ENCODE measurements around the gene TBC1D25. TPM values are rescaled to one million over a fixed set of nuclear protein-coding genes. Genes with fewer than 3 reads are reported as not detected.

Gene TBC1D25
- total RNA-seq, 2 donors from 2014 or later = 8.1 to 11.6 TPM

DNA sequence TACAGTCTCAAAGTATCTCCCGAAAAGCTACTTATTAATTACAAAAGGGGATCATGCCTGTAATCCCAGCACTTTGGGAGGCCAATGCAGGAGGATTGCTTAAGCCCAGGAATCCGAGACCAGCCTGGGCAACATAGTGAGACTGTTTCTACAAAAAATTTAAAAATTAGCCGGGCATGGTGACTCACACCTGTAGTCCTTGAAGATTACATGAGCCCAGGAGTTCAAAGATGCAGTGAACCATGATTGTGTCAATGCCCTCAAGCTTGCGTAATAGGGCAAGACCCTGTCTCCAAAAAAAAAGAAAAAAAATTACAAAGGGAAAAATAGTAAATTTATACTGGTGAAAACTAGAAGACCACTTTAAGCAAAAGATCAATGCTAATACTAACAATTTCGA, 34.0 kb upstream of the TBC1D25 start:
- Histone ChIP-seq H3K9me3 (no peaks in the 10 kb centered on the region), H3K27ac (no peak overlapping the region), H3K27me3 (no peaks in the 10 kb centered on the region), H3K9ac (ENCODE audit: low read depth in 2 of 2, low read length in 2 of 2) (no peak overlapping the region), H3K4me1 (no peaks in the 10 kb centered on the region), H3K4me3 (no peak overlapping the region), H3K36me3 (no peaks in the 10 kb centered on the region)
- no peak for DNase-seq
- intact Hi-C loops (cut with DNase I) = no loop called here
- TF ChIP-seq, protein P1, sequence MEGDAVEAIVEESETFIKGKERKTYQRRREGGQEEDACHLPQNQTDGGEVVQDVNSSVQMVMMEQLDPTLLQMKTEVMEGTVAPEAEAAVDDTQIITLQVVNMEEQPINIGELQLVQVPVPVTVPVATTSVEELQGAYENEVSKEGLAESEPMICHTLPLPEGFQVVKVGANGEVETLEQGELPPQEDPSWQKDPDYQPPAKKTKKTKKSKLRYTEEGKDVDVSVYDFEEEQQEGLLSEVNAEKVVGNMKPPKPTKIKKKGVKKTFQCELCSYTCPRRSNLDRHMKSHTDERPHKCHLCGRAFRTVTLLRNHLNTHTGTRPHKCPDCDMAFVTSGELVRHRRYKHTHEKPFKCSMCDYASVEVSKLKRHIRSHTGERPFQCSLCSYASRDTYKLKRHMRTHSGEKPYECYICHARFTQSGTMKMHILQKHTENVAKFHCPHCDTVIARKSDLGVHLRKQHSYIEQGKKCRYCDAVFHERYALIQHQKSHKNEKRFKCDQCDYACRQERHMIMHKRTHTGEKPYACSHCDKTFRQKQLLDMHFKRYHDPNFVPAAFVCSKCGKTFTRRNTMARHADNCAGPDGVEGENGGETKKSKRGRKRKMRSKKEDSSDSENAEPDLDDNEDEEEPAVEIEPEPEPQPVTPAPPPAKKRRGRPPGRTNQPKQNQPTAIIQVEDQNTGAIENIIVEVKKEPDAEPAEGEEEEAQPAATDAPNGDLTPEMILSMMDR (IDR thresholded peaks at IDR 0.05) = no peak

DNA sequence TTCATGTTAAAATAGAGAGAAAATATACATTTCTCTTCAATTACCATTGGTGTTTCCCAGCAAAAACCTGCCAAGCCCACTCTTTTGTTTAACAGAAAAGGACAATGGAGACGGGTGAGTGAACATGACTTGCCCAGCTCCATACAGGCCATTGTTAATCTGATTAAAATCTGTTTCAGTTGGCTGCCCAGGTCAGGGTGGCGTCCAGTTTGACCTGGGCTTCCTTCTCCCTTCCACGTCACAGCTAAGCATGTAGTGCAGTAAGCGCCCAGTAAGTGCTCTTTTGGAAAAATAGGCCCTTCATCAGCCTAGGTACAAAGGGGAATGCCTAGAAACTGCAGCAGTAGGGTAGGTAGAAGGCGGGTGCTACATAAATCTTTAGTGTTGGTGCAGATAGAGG, 32.3 kb upstream of the TBC1D25 start:
- no peaks in the 10 kb centered on the region for H3K9me3 ChIP-seq
- no peaks in the 10 kb centered on the region for H3K27me3 ChIP-seq
- DNase-seq = no peak
- no peak overlapping the region for H3K27ac ChIP-seq
- intact Hi-C loops (cut with DNase I) = no loop called here
- no peak overlapping the region for H3K9ac ChIP-seq (ENCODE audit: low read depth in 2 of 2, low read length in 2 of 2)
- no peaks in the 10 kb centered on the region for H3K4me1 ChIP-seq
- TF ChIP-seq, protein P1 (IDR thresholded peaks at IDR 0.05) = no peak
- H3K36me3 ChIP-seq = no peaks in the 10 kb centered on the region
- H3K4me3 ChIP-seq = no peak overlapping the region

DNA sequence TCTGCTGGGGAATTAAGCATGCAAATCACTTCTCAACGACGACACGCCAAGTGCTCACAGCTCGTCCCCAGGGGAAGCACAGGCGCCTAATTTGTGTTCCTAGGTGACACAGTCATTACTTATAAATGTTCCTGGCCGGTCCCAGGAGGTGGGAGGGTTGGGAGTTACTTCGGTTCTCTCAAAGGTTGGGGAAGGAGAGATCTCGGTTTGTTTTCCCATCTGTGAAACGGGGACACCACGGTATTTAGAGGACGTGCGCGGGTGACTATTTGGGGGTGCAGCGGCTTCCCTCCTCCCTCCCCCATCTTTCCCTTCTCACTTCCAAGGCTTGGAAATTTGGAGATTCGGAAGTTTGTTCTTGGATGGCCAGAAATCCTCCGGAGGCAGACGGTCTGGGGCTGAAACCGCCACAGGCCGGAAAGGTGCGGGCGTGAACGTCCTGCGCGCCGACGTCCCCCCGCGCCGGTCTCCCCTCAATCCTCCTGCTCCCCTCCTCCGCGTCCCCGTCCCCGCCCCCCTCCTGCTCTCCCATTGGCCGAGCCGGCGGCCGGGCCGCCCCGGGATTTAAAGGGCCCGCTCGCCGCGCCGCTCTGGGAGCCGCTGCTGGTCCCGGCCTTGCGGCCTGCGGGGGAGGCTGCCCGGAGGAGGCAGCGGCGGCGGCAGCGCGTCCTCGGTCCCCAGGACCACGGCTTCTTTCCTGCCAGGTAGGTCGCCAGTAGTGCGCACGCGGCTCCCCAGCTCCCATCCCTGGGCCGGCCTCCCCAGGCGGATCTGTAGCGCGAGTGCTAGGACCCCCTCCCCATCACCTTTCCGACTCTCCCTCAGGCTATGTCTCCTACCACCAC, 30.9 kb upstream of the TBC1D25 start, which contains the start of gene PORCN:
Gene PORCN, plus strand, starts transcription at position 593 of the 845 bp plus-strand sequence. CDS start 829 bp downstream, outside the sequence.
- Histone ChIP-seq H3K36me3 (no peaks in the 10 kb centered on the region), H3K27me3 (no peaks in the 10 kb centered on the region), H3K27ac (peak within 1 kb of the TSS; percentile 36), H3K4me1 (no peaks in the 10 kb centered on the region), H3K4me3 (peak within 1 kb of the TSS; percentile 51), H3K9me3 (no peaks in the 10 kb centered on the region), H3K9ac (ENCODE audit: low read depth in 2 of 2, low read length in 2 of 2) (peak within 1 kb of the TSS; percentile 65 to 77)
- DNase-seq = peak; percentile 84
- intact Hi-C loops (cut with DNase I) = no loop called here
- TF ChIP-seq, protein P1 (IDR thresholded peaks at IDR 0.05) = no peak

DNA sequence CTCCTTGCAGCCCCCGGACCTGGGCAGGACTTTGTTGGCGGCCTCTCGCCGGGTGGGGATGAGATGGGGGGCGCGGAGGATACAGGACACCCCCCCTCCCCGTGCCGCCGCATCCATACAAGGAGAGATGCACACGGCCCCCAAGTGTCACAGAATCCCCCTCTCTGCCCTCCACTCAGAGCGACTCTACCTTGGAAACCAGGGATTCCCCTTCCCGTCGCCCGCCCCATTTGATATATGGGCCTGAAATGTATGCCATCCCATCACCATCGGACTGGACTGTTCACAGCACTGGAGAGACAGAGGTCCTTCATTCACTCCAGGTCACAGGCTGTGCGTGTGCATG, 30.3 kb upstream of the TBC1D25 start:
- Histone ChIP-seq H3K9ac (ENCODE audit: low read depth in 2 of 2, low read length in 2 of 2) (peak overlapping the region; percentile 52 to 77), H3K4me1 (no peaks in the 10 kb centered on the region), H3K9me3 (no peaks in the 10 kb centered on the region), H3K27ac (no peak overlapping the region), H3K4me3 (peak overlapping the region; percentile 51), H3K36me3 (no peaks in the 10 kb centered on the region), H3K27me3 (no peaks in the 10 kb centered on the region)
- DNase-seq = no peak
- TF ChIP-seq, protein P1 (IDR thresholded peaks at IDR 0.05) = no peak
- intact Hi-C loops (cut with DNase I) = no loop called here

DNA sequence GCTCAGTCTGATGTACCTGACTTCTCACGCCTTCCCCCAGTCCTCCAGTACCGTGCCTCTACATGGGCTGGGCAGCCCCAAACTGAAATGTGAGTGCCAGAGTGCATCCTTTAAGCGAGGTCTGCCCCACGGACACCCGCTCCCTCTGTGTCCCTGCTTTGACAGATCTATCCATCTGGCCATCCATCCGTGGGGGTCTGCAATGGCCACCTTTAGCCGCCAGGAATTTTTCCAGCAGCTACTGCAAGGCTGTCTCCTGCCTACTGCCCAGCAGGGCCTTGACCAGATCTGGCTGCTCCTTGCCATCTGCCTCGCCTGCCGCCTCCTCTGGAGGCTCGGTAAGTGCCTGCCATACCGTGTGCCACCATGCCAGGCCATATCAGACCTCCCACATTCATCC, 29.9 kb upstream of the TBC1D25 start:
- H3K9ac ChIP-seq (ENCODE audit: low read depth in 2 of 2, low read length in 2 of 2) = peak overlapping the region; percentile 52 to 77
- no peaks in the 10 kb centered on the region for H3K36me3 ChIP-seq
- no peaks in the 10 kb centered on the region for H3K9me3 ChIP-seq
- H3K27me3 ChIP-seq = no peaks in the 10 kb centered on the region
- intact Hi-C loops (cut with DNase I) = no loop called here
- no peak for DNase-seq
- H3K27ac ChIP-seq = no peak overlapping the region
- H3K4me3 ChIP-seq = peak overlapping the region; percentile 51
- H3K4me1 ChIP-seq = no peaks in the 10 kb centered on the region
- TF ChIP-seq, protein P1 (IDR thresholded peaks at IDR 0.05) = no peak
